OCI-LY3 (cell line): ENCODE measurements around the gene ERICH2.

Experiments
- EZH2phosphoT487 ChIP-seq: fragments of 200-600 bp; shearing (Covaris generic); IDR thresholded peaks from 2 replicates; pipeline ENCODE4 v1.6.1; 2018; ENCODE audit warnings: antibody characterized with exemption, mixed run types, low read depth
- TF ChIP-seq, protein P1 (sequence below): fragments of 200-600, 300-600 bp; sonication (generic); IDR thresholded peaks from 2 replicates; pipeline ENCODE4 v1.5.1; 2014; ENCODE audit warnings: antibody characterized with exemption, low read length, low read depth

DNA sequence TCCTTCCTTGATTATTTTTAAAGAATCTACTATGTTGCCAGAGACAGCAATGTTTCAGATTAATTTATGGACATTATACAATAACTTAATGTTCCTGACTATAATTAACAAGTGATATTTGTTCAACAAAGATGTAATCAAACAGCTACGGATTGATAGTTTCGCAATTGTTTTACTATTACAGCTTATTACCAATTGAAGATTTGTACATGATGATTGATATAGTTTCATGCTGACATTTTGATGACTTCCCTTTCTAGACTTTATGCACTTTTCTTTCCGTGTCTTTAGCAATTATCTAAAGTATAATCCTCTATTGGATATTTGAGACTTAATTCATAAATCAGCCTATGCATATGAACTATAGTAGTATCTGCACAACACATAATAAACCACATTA is 48.5 kb upstream of the ERICH2 start:
- TF ChIP-seq EZH2phosphoT487 = no peak
- TF ChIP-seq, protein P1, sequence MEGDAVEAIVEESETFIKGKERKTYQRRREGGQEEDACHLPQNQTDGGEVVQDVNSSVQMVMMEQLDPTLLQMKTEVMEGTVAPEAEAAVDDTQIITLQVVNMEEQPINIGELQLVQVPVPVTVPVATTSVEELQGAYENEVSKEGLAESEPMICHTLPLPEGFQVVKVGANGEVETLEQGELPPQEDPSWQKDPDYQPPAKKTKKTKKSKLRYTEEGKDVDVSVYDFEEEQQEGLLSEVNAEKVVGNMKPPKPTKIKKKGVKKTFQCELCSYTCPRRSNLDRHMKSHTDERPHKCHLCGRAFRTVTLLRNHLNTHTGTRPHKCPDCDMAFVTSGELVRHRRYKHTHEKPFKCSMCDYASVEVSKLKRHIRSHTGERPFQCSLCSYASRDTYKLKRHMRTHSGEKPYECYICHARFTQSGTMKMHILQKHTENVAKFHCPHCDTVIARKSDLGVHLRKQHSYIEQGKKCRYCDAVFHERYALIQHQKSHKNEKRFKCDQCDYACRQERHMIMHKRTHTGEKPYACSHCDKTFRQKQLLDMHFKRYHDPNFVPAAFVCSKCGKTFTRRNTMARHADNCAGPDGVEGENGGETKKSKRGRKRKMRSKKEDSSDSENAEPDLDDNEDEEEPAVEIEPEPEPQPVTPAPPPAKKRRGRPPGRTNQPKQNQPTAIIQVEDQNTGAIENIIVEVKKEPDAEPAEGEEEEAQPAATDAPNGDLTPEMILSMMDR = no peak
